Endothelial cell of umbilical vein (primary cell): ENCODE measurements around the gene TMEM255A. TPM values are rescaled to one million over a fixed set of nuclear protein-coding genes. Genes with fewer than 3 reads are reported as not detected.

Experiments used
- BruUV-seq: library from RNA; stranded (reverse); fragments of 400-500 nt; replicated peaks from 2 replicates; lab custom pipeline; 2021; lab: Mats Ljungman, UMichigan
- CTCF ChIA-PET: fragments of 300-600, 350-600 bp; sonication (Branson Sonifier 250); formaldehyde crosslinking; loops from one replicate; lab custom pipeline; 2021; ENCODE audit warnings: antibody characterized with exemption, inconsistent platforms; lab: Charles Lee
- POLR2A ChIA-PET: fragments of 300-600, 350-600 bp; sonication (Branson Sonifier 250); formaldehyde crosslinking; loops from one replicate; lab custom pipeline; 2021; ENCODE audit warnings: antibody characterized with exemption, inconsistent platforms; lab: Charles Lee
- DNase-seq: peaks from one replicate; pipeline ENCODE4 v3.0.0-alpha.2; 2011; ENCODE audit warnings: low read depth, low spot score
- FAIRE-seq: peaks from 2 replicates; lab custom pipeline; 2011; peaks lifted over from hg19 to GRCh38; lab: Jason Lieb, UNC
- H2AFZ ChIP-seq: 2 replicates; pipeline ENCODE4 v1.6.0; 2012; ENCODE audit warnings: low read depth, low read length, control low read depth, inconsistent platforms
- H3K27ac ChIP-seq: 2 replicates; pipeline ENCODE4 v1.5.1; 2011; ENCODE audit warnings: low read depth, mild to moderate bottlenecking, control low read depth, low read length, moderate library complexity; ENCODE audit not compliant: insufficient read depth
- H3K27me3 ChIP-seq, 2 experiments: 2 replicates each; pipeline versions ENCODE4 v1.6.0 to v1.6.1; 2011; ENCODE audit warnings: low read length in 2 of 2, mixed read lengths in 1 of 2; ENCODE audit not compliant: control insufficient read depth in 2 of 2, insufficient read depth in 2 of 2
- H3K36me3 ChIP-seq, 2 experiments: 2 replicates in 1 of 2; 3 replicates in 1 of 2; pipeline ENCODE4 v1.5.1; 2011; ENCODE audit warnings: low read length in 2 of 2, mild to moderate bottlenecking in 1 of 2, moderate library complexity in 1 of 2; ENCODE audit not compliant: control insufficient read depth in 2 of 2, insufficient read depth in 2 of 2; ENCODE audit errors: extremely low read depth in 1 of 2
- H3K4me1 ChIP-seq: 3 replicates; pipeline ENCODE4 v1.5.1; 2011; ENCODE audit warnings: mild to moderate bottlenecking, low read length; ENCODE audit not compliant: control insufficient read depth, insufficient read depth; ENCODE audit errors: extremely low read depth
- H3K4me2 ChIP-seq: 2 replicates; pipeline ENCODE4 v1.6.1; 2011; ENCODE audit warnings: low read length, control low read depth, mixed read lengths; ENCODE audit not compliant: insufficient read depth
- H3K4me3 ChIP-seq, 3 experiments: fragments of 200-600 bp in 1 of 3; sonication (generic), shearing (Covaris generic) in 1 of 3; replicated peaks in 1 of 3; 2 replicates each; pipeline ENCODE4 v1.5.1; 2011 to 2016; ENCODE audit warnings: control low read depth in 3 of 3, low read length in 3 of 3, mild to moderate bottlenecking in 2 of 3, inconsistent platforms in 1 of 3, low read depth in 1 of 3, moderate library complexity in 1 of 3; ENCODE audit not compliant: insufficient read depth in 1 of 3
- H3K79me2 ChIP-seq: 2 replicates; pipeline ENCODE4 v1.6.0; 2012; ENCODE audit warnings: low read length, inconsistent platforms; ENCODE audit not compliant: control insufficient read depth, insufficient read depth
- H3K9ac ChIP-seq: replicated peaks from 2 replicates; pipeline ENCODE3; 2011; ENCODE audit warnings: low read length, control low read depth; ENCODE audit not compliant: insufficient read depth; ENCODE audit errors: extremely low read depth
- H3K9me1 ChIP-seq: replicated peaks from 3 replicates; pipeline ENCODE4 v1.6.0; 2011; ENCODE audit warnings: mild to moderate bottlenecking, low read length; ENCODE audit not compliant: control insufficient read depth, insufficient read depth; ENCODE audit errors: extremely low read depth
- H3K9me3 ChIP-seq: replicated peaks from 2 replicates; pipeline ENCODE4 v1.5.1; 2012; ENCODE audit warnings: low read length, inconsistent platforms; ENCODE audit not compliant: control insufficient read depth, insufficient read depth
- H4K20me1 ChIP-seq: replicated peaks from 2 replicates; pipeline ENCODE3; 2011; ENCODE audit warnings: mild to moderate bottlenecking, low read length; ENCODE audit not compliant: control insufficient read depth, insufficient read depth; ENCODE audit errors: extremely low read depth
- CTCF ChIP-seq, 2 donors: IDR thresholded peaks; 1 replicate in 1 of 2; 2 replicates in 1 of 2; pipeline ENCODE4 v1.5.1; 2011; ENCODE audit warnings: low read length in 2 of 2, mild to moderate bottlenecking in 2 of 2, moderate library complexity in 2 of 2, control low read depth in 1 of 2, inconsistent platforms in 1 of 2, low read depth in 1 of 2; ENCODE audit not compliant: insufficient read depth in 1 of 2; ENCODE audit errors: extremely low read depth in 1 of 2
- EZH2 ChIP-seq: IDR thresholded peaks from 2 replicates; pipeline ENCODE4 v1.6.1; 2012; ENCODE audit warnings: borderline replicate concordance, low read depth, mild to moderate bottlenecking, moderate library complexity, low read length, inconsistent platforms; ENCODE audit not compliant: severe bottlenecking
- FOS ChIP-seq: IDR thresholded peaks from 2 replicates; pipeline ENCODE4 v1.6.1; 2011; ENCODE audit warnings: mild to moderate bottlenecking, low read length, moderate library complexity, borderline replicate concordance; ENCODE audit not compliant: insufficient read depth
- GATA2 ChIP-seq: IDR thresholded peaks from 2 replicates; pipeline ENCODE4 v1.7.0; 2011; ENCODE audit warnings: low read depth, mild to moderate bottlenecking, moderate library complexity, mixed read lengths, low read length; ENCODE audit not compliant: insufficient read length, insufficient read depth
- JUN ChIP-seq: IDR thresholded peaks from 2 replicates; pipeline ENCODE4 v1.6.1; 2011; ENCODE audit warnings: borderline replicate concordance, low read depth; ENCODE audit not compliant: insufficient read length, insufficient read depth
- MAX ChIP-seq: IDR thresholded peaks from 2 replicates; pipeline ENCODE4 v1.6.1; 2011; ENCODE audit not compliant: insufficient read depth, insufficient read length
- MYC ChIP-seq: IDR thresholded peaks from one replicate; pipeline ENCODE4 v1.6.1; 2011; ENCODE audit warnings: mild to moderate bottlenecking, low read depth, low read length
- POLR2A ChIP-seq: IDR thresholded peaks from 2 replicates; pipeline ENCODE4 v1.6.1; 2012; ENCODE audit warnings: low read depth, mild to moderate bottlenecking, control low read depth, low read length
- POLR2AphosphoS5 ChIP-seq: IDR thresholded peaks from 2 replicates; pipeline ENCODE4 v1.6.1; 2012; ENCODE audit warnings: low read depth, mild to moderate bottlenecking, control low read depth, low read length, moderate library complexity; ENCODE audit not compliant: insufficient read depth
- dilution Hi-C: fragments of 300-500 bp; cut with MboI; formaldehyde crosslinking; loops from one replicate; pipeline ENCODE4 v1.15.0; 2019; ENCODE audit warnings: low sequenced_read_pairs; ENCODE audit not compliant: extremely low pct_ligation_motif_present
- intact Hi-C: fragments of 100-400 bp; cut with micrococcal nuclease; formaldehyde crosslinking; loops from one replicate; pipeline ENCODE4 v1.10.0; 2022
- polyA plus RNA-seq, 4 experiments: library from polyadenylated mRNA; depleted of rRNA in 3 of 4; stranded (reverse) in 3 of 4; unstranded in 1 of 4; fragments of >200 nt; gene quantifications; 2 replicates each; pipeline versions ENCODE4 v1.2.1 to v1.2.3, GENCODE V29; 2011 to 2012; ENCODE audit warnings: missing spikeins in 1 of 4
- total RNA-seq: library from RNA; stranded (reverse); gene quantifications from 2 replicates; pipeline ENCODE4 v1.2.3, GENCODE V29; 2021

TMEM255A gene
- total and polyA plus RNA-seq, 2 donors (not counting 3 experiments of a cell fraction or from before 2014, with no cell fraction given): not detected

GRCh38 chrX:120281761-120282160 is 29.5 kb downstream of the TMEM255A start:
- TF ChIP-seq CTCF (IDR thresholded peaks at IDR 0.05; ENCODE audit: extremely low read depth in 1 of 2, insufficient read depth in 1 of 2, low read depth in 1 of 2, low read length in 2 of 2) (no peak), FOS (no peak), POLR2AphosphoS5 (no peak), GATA2 (no peak), EZH2 (no peak), MAX (no peak), MYC (no peak), JUN (no peak), POLR2A (no peak)
- H3K27me3 ChIP-seq: peaks cover 0 to 2% of the 10 kb centered on the region in 2 experiments
- H2AFZ ChIP-seq: no peak overlapping the region
- H3K4me1 ChIP-seq: no peaks in the 10 kb centered on the region
- no peaks in the 10 kb centered on the region for H3K79me2 ChIP-seq
- no peak for FAIRE-seq
- no TSS peak for BruUV-seq
- POLR2A ChIA-PET: no interaction called here
- no peak overlapping the region for H3K9ac ChIP-seq
- no peak overlapping the region for H3K27ac ChIP-seq
- H3K4me3 ChIP-seq: no peak overlapping the region
- CTCF ChIA-PET: no interaction called here
- no peaks in the 10 kb centered on the region for H3K9me3 ChIP-seq
- no peaks in the 10 kb centered on the region for H3K9me1 ChIP-seq
- intact Hi-C loops (no loop called here), dilution Hi-C loops (no loop called here)
- no peak overlapping the region for H3K4me2 ChIP-seq
- no peaks in the 10 kb centered on the region for H3K36me3 ChIP-seq
- H4K20me1 ChIP-seq: no peaks in the 10 kb centered on the region
- no peak for DNase-seq
